Gastrocnemius medialis (tissue), 4 donors: ENCODE data around the gene CLCC1.

Source experiments
- POLR2A ChIP-seq, 2 donors: fragments of 450-650 bp; IDR thresholded peaks; one replicate each; pipeline ENCODE4 v1.6.1; 2017; ENCODE audit warnings: antibody characterized with exemption in 2 of 2, mild to moderate bottlenecking in 2 of 2, moderate library complexity in 2 of 2
- TF ChIP-seq, protein P1 (sequence below), 5 experiments: fragments of 450-650 bp in 3 of 5; fragments of 200-600 bp in 2 of 5; sonication (generic) in 2 of 5; IDR thresholded peaks in 4 of 5; conservative IDR thresholded peaks in 1 of 5; 1 replicate in 4 of 5; 2 replicates in 1 of 5; pipeline ENCODE4 v1.5.1; 2016 to 2019; ENCODE audit warnings: antibody characterized with exemption in 5 of 5, mild to moderate bottlenecking in 3 of 5, moderate library complexity in 3 of 5

DNA sequence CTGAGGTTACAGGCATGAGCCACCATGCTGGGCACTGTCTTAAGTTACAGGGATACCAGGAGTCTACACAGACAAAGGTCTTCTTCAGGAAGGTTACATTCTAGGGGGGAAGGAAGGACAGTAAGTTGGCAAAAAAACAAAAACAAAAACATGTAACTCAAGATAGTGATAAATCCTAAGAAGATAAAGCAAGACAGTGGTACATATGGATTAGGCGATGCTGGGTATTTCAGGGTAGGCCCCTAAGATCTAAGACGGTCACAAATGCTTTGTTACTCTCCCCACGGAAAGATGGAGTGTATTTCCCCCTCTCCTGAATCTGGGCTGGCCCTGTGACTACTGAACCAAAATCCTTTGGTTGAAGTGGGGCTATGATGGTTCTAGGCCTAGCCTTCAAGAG, 8.2 kb downstream of the CLCC1 start:
- TF ChIP-seq, protein P1, sequence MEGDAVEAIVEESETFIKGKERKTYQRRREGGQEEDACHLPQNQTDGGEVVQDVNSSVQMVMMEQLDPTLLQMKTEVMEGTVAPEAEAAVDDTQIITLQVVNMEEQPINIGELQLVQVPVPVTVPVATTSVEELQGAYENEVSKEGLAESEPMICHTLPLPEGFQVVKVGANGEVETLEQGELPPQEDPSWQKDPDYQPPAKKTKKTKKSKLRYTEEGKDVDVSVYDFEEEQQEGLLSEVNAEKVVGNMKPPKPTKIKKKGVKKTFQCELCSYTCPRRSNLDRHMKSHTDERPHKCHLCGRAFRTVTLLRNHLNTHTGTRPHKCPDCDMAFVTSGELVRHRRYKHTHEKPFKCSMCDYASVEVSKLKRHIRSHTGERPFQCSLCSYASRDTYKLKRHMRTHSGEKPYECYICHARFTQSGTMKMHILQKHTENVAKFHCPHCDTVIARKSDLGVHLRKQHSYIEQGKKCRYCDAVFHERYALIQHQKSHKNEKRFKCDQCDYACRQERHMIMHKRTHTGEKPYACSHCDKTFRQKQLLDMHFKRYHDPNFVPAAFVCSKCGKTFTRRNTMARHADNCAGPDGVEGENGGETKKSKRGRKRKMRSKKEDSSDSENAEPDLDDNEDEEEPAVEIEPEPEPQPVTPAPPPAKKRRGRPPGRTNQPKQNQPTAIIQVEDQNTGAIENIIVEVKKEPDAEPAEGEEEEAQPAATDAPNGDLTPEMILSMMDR (IDR thresholded peaks at IDR 0.05 in 4 of 5, conservative IDR thresholded peaks at IDR 0.05 in 1 of 5), result no peak
- TF ChIP-seq POLR2A (IDR thresholded peaks at IDR 0.05), result no peak
